HepG2 (cell line): ENCODE measurements around the gene RILP. TPM values are rescaled to one million over a fixed set of nuclear protein-coding genes. Genes with fewer than 3 reads are reported as not detected.

Experiments
- EP300 ChIP-seq, 3 experiments: sonication (generic) in 1 of 3; formaldehyde crosslinking in 1 of 3; IDR thresholded peaks; 2 replicates each; pipeline versions ENCODE4 v1.5.1 to v1.6.1; 2011 to 2020; ENCODE audit warnings: low read depth in 2 of 3, low read length in 2 of 3, borderline replicate concordance in 1 of 3, improper control_type of control experiment in 1 of 3, mild to moderate bottlenecking in 1 of 3, missing genetic modification reagents in 1 of 3, moderate library complexity in 1 of 3
- FOXA1 ChIP-seq, 2 experiments: fragments of 450-650 bp in 1 of 2; sonication (generic) in 1 of 2; formaldehyde crosslinking in 1 of 2; IDR thresholded peaks; 2 replicates each; pipeline versions ENCODE4 v1.4.0 to v1.6.1; 2016 to 2020; ENCODE audit warnings: missing genetic modification reagents in 1 of 2
- FOXC1 ChIP-seq: sonication (generic); formaldehyde crosslinking; IDR thresholded peaks from 2 replicates; pipeline ENCODE4 v1.8.0; 2022; ENCODE audit warnings: mild to moderate bottlenecking, missing genetic modification reagents, borderline replicate concordance
- HDAC2 ChIP-seq: sonication (generic); formaldehyde crosslinking; IDR thresholded peaks from 2 replicates; pipeline ENCODE4 v1.4.0; 2020; ENCODE audit warnings: missing genetic modification reagents
- IRF9 ChIP-seq: sonication (generic); formaldehyde crosslinking; IDR thresholded peaks from 2 replicates; pipeline ENCODE4 v1.8.0; 2022; ENCODE audit warnings: missing genetic modification reagents, mild to moderate bottlenecking, borderline replicate concordance
- KAT7 ChIP-seq: IDR thresholded peaks from 2 replicates; pipeline ENCODE4 v1.6.1; 2018; ENCODE audit warnings: borderline replicate concordance, missing compliant biosample characterization
- NFYC ChIP-seq: IDR thresholded peaks from 2 replicates; pipeline ENCODE4 v1.6.1; 2016; ENCODE audit warnings: missing genetic modification reagents, missing compliant biosample characterization
- PAXIP1 ChIP-seq: sonication (generic); formaldehyde crosslinking; conservative IDR thresholded peaks from 2 replicates; pipeline ENCODE4 v1.4.0; 2020; ENCODE audit warnings: mild to moderate bottlenecking, missing genetic modification reagents, moderate library complexity
- POGZ ChIP-seq: sonication (generic); formaldehyde crosslinking; IDR thresholded peaks from 2 replicates; pipeline ENCODE4 v1.4.0; 2020; ENCODE audit warnings: mild to moderate bottlenecking, missing genetic modification reagents
- PPARG ChIP-seq: conservative IDR thresholded peaks from 2 replicates; pipeline ENCODE4 v1.6.1; 2016; ENCODE audit warnings: missing biosample characterization, missing genetic modification reagents
- RELA ChIP-seq: sonication (generic); formaldehyde crosslinking; IDR thresholded peaks from 2 replicates; pipeline ENCODE4 v1.4.0; 2020; ENCODE audit warnings: missing genetic modification reagents
- SOX6 ChIP-seq, 2 experiments: fragments of 450-650 bp in 1 of 2; sonication (generic) in 1 of 2; formaldehyde crosslinking in 1 of 2; IDR thresholded peaks; 2 replicates each; pipeline versions ENCODE4 v1.4.0 to v1.6.1; 2017 to 2020; ENCODE audit warnings: antibody characterized with exemption in 1 of 2, mild to moderate bottlenecking in 1 of 2, missing genetic modification reagents in 1 of 2
- ZMYM3 ChIP-seq: sonication (generic); formaldehyde crosslinking; IDR thresholded peaks from 2 replicates; pipeline ENCODE4 v1.5.1; 2020; ENCODE audit warnings: mild to moderate bottlenecking, missing genetic modification reagents
- polyA plus RNA-seq, 8 experiments: library from polyadenylated mRNA; depleted of rRNA in 3 of 8; stranded (reverse) in 7 of 8; unstranded in 1 of 8; fragments of >200 nt; fragmentation: Illumina TruSeq in 4 of 8; extraction: Trizol in 4 of 8; gene quantifications; 2 replicates each; pipeline versions ENCODE4 v1.2.1 to v1.2.3, GENCODE V29; 2011 to 2016; ENCODE audit warnings: low read depth in 4 of 8, missing spikeins in 1 of 8, mixed read lengths in 1 of 8; ENCODE audit not compliant: insufficient read depth in 1 of 8
- total RNA-seq, 5 experiments: library from RNA; depleted of rRNA; stranded (reverse); fragments of >200 nt; fragmentation: Illumina TruSeq; extraction: Trizol; gene quantifications; 2 replicates each; pipeline ENCODE4 v1.2.3, GENCODE V29; 2016; ENCODE audit warnings: low read depth in 1 of 5
- TF ChIP-seq, protein P1 (sequence below): sonication (generic); formaldehyde crosslinking; IDR thresholded peaks from 2 replicates; pipeline ENCODE4 v1.8.1; 2023; ENCODE audit warnings: mild to moderate bottlenecking, missing genetic modification reagents
- TF ChIP-seq, protein P2 (sequence below): IDR thresholded peaks from 2 replicates; pipeline ENCODE4 v1.6.1; 2016; ENCODE audit warnings: low read depth, borderline replicate concordance
- TF ChIP-seq, protein P3 (sequence below): sonication (generic); formaldehyde crosslinking; IDR thresholded peaks from 2 replicates; pipeline ENCODE4 v1.5.0; 2020; ENCODE audit warnings: mild to moderate bottlenecking, missing genetic modification reagents, moderate library complexity
- TF ChIP-seq, protein P4 (sequence below): sonication (generic); formaldehyde crosslinking; IDR thresholded peaks from 2 replicates; pipeline ENCODE4 v1.5.1; 2020; ENCODE audit warnings: missing genetic modification reagents, mild to moderate bottlenecking, borderline replicate concordance

The RILP gene
- total and polyA plus RNA-seq, 2 of the 13 experiments (the other 11 are each of a cell fraction or from before 2014, with no cell fraction given): 6.6 to 8.1 TPM

GRCh38 chr17:1606352-1606985, 43.2 kb downstream of the RILP start (continued):
- TF ChIP-seq, protein P1, sequence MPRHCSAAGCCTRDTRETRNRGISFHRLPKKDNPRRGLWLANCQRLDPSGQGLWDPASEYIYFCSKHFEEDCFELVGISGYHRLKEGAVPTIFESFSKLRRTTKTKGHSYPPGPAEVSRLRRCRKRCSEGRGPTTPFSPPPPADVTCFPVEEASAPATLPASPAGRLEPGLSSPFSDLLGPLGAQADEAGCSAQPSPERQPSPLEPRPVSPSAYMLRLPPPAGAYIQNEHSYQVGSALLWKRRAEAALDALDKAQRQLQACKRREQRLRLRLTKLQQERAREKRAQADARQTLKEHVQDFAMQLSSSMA (CRISPR knock-in tag): 0 out of 2 replicates have a peak, but pooled peaks have one; percentile 65
- no peak for TF ChIP-seq FOXA1 (IDR thresholded peaks at IDR 0.05)
- peak; percentile 68 for TF ChIP-seq FOXA1 (CRISPR knock-in tag; IDR thresholded peaks at IDR 0.05)
- no peak for TF ChIP-seq NFYC (CRISPR knock-in tag)
- TF ChIP-seq POGZ: peak; percentile 46; the same call in 1 of the 2 replicates
- TF ChIP-seq, protein P2, sequence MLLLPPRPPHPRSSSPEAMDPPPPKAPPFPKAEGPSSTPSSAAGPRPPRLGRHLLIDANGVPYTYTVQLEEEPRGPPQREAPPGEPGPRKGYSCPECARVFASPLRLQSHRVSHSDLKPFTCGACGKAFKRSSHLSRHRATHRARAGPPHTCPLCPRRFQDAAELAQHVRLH (CRISPR knock-in tag): 0 out of 2 replicates have a peak, but pooled peaks have one; percentile 58
- 0 out of 2 replicates have a peak, but pooled peaks have one; percentile 21 for TF ChIP-seq PPARG (CRISPR knock-in tag)
- TF ChIP-seq, protein P3, sequence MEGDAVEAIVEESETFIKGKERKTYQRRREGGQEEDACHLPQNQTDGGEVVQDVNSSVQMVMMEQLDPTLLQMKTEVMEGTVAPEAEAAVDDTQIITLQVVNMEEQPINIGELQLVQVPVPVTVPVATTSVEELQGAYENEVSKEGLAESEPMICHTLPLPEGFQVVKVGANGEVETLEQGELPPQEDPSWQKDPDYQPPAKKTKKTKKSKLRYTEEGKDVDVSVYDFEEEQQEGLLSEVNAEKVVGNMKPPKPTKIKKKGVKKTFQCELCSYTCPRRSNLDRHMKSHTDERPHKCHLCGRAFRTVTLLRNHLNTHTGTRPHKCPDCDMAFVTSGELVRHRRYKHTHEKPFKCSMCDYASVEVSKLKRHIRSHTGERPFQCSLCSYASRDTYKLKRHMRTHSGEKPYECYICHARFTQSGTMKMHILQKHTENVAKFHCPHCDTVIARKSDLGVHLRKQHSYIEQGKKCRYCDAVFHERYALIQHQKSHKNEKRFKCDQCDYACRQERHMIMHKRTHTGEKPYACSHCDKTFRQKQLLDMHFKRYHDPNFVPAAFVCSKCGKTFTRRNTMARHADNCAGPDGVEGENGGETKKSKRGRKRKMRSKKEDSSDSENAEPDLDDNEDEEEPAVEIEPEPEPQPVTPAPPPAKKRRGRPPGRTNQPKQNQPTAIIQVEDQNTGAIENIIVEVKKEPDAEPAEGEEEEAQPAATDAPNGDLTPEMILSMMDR (CRISPR knock-in tag): no peak
- TF ChIP-seq RELA (CRISPR knock-in tag): no peak
- TF ChIP-seq KAT7 (CRISPR knock-in tag): no peak
- peak; percentile 66; the same call in 1 of the 2 replicates for TF ChIP-seq FOXC1
- TF ChIP-seq SOX6 (IDR thresholded peaks at IDR 0.05): no peak
- TF ChIP-seq SOX6 (CRISPR knock-in tag; IDR thresholded peaks at IDR 0.05): peak; percentile 31; the same call in 1 of the 2 replicates
- TF ChIP-seq ZMYM3: peak; percentile 54; the same call in 1 of the 2 replicates
- peak; percentile 72 for TF ChIP-seq PAXIP1
- peak in 1 of 2 experiments; percentile 47; a peak in 1 of 4 replicates for TF ChIP-seq EP300 (IDR thresholded peaks at IDR 0.05; ENCODE audit: low read depth in 2 of 2, low read length in 2 of 2)
- TF ChIP-seq EP300 (CRISPR knock-in tag; IDR thresholded peaks at IDR 0.05; ENCODE audit: borderline replicate concordance): no peak
- TF ChIP-seq IRF9 (CRISPR knock-in tag): no peak
- TF ChIP-seq HDAC2: peak; percentile 74
- TF ChIP-seq, protein P4, sequence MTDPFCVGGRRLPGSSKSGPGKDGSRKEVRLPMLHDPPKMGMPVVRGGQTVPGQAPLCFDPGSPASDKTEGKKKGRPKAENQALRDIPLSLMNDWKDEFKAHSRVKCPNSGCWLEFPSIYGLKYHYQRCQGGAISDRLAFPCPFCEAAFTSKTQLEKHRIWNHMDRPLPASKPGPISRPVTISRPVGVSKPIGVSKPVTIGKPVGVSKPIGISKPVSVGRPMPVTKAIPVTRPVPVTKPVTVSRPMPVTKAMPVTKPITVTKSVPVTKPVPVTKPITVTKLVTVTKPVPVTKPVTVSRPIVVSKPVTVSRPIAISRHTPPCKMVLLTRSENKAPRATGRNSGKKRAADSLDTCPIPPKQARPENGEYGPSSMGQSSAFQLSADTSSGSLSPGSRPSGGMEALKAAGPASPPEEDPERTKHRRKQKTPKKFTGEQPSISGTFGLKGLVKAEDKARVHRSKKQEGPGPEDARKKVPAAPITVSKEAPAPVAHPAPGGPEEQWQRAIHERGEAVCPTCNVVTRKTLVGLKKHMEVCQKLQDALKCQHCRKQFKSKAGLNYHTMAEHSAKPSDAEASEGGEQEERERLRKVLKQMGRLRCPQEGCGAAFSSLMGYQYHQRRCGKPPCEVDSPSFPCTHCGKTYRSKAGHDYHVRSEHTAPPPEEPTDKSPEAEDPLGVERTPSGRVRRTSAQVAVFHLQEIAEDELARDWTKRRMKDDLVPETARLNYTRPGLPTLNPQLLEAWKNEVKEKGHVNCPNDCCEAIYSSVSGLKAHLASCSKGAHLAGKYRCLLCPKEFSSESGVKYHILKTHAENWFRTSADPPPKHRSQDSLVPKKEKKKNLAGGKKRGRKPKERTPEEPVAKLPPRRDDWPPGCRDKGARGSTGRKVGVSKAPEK (CRISPR knock-in tag): 0 out of 2 replicates have a peak, but pooled peaks have one; percentile 33
